Right lobe of liver (tissue), 6 donors: ENCODE measurements around the gene KCNK7. TPM values are rescaled to one million over a fixed set of nuclear protein-coding genes. Genes with fewer than 3 reads are reported as not detected.
A peak's percentile ranks its signal among the peaks of the same experiment; 100 is the strongest.
"Not testable (repeated sequence)": the region's sequence is repeated elsewhere in the genome, so short reads cannot be mapped to it uniquely, and the experiment has no call there.

Experiments
- ATAC-seq, 4 donors: fragments of 200-7000 bp; cut with Tn5 transposase; one replicate each; pipeline ENCODE4 v1.9.1; 2020; ENCODE audit warnings: mild to moderate bottlenecking in 4 of 4, moderate library complexity in 4 of 4
- DNase-seq, 3 donors: peaks; one replicate each; pipeline ENCODE4 v3.0.0-alpha.2; 2020
- H3K27ac ChIP-seq, 3 donors: fragments of 200-600 bp; one replicate each; pipeline ENCODE4 v1.8.0; 2022
- H3K27me3 ChIP-seq, 2 donors: fragments of 200-600 bp; one replicate each; pipeline ENCODE4 v1.8.0; 2022
- H3K36me3 ChIP-seq, 4 donors: fragments of 200-600 bp; sonication (generic) in 1 of 4; one replicate each; pipeline versions ENCODE4 v1.5.1 to v1.8.0; 2017 to 2022; ENCODE audit warnings: control low read depth in 1 of 4
- H3K4me1 ChIP-seq, 4 donors: fragments of 200-600 bp; sonication (generic) in 1 of 4; one replicate each; pipeline versions ENCODE4 v1.5.1 to v1.8.0; 2017 to 2022; ENCODE audit warnings: control low read depth in 1 of 4
- H3K4me3 ChIP-seq, 3 donors: fragments of 200-600 bp; one replicate each; pipeline ENCODE4 v1.8.0; 2022
- H3K9me3 ChIP-seq, 4 donors: fragments of 200-600 bp; sonication (generic) in 1 of 4; one replicate each; pipeline versions ENCODE4 v1.5.1 to v1.8.0; 2017 to 2022; ENCODE audit warnings: control low read depth in 1 of 4
- CTCF ChIP-seq, 4 donors: fragments of 200-600 bp in 3 of 4; fragments of 450-650 bp in 1 of 4; IDR thresholded peaks; one replicate each; pipeline versions ENCODE4 v1.5.1 to v1.8.0; 2016 to 2022; ENCODE audit warnings: antibody characterized with exemption in 4 of 4, mild to moderate bottlenecking in 2 of 4
- POLR2A ChIP-seq: fragments of 450-650 bp; IDR thresholded peaks from one replicate; pipeline ENCODE4 v1.6.1; 2017; ENCODE audit warnings: antibody characterized with exemption, mild to moderate bottlenecking
- WGBS: methylation state at CpG from one replicate; pipeline ENCODE4 v1.1.6; 2018; ENCODE audit warnings: low coverage, low lambda C conversion rate; ENCODE audit not compliant: insufficient coverage; ENCODE audit errors: missing lambda C conversion rate; 5-methylcytosine and 5-hydroxymethylcytosine counted together
- intact Hi-C, 2 donors: fragments of 100-400 bp; cut with DNase I; formaldehyde crosslinking; loops; one replicate each; pipeline versions ENCODE4 v1.11.2 to v1.14.1; 2022
- total RNA-seq, 6 experiments: library from RNA; depleted of rRNA in 2 of 6; stranded (reverse); fragments of >200 nt in 2 of 6; fragmentation: NEBNext Ultra II Directional in 3 of 6; extraction: Animal tissue kit (Norgen Biotek cat#: 25700) in 3 of 6; gene quantifications; one replicate each; pipeline versions ENCODE4 v1.1.0 to v1.2.4, GENCODE V29; 2016 to 2023
- donor health status: DM: no; HTN: yes; CAD: no.
- donor health status: DM: no; HTN: no; CAD: no.
- donor health status: DM: no; HTN: no; CAD: no.
- donor health status: DM: no; HTN: yes; CAD: no.
- donor health status: DM: no; HTN: yes; CAD: no.

The KCNK7 gene
- total RNA-seq, 6 experiments from 2014 or later: 0.31 TPM; not detected in 5

DNA sequence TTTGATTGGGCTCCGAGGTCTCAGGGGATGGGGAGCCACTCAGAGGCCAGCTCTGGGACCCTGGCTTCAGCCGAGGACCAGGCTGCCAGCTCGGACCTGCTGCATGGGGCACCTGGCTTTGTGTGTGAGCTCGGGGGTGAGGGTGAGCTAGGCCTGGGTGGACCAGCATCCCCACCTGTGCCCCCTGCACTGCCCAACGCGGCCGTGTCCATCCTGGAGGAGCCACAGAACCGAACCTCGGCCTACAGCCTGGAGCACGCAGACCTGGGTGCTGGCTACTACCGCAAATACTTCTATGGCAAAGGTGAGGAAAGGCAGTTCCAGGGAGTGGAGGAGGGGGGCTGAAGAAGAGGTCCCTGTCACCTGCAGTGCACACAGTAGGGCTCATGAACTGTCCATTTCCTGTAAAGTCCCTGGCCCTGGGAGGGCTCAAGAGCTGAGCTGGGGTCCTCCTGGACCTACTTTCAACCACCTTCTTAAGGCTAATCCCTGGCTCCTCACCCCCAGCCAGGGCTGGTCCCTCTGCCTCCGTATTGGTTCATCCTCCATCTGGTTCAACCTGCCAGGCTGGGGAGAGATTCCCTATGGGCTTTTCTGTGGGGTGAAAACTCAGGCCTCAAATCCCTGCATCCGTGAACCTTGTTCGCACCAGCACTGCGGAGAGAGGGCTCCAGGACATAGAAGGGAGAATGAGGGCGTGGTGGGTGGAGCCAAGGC lies 45.9 kb upstream of the KCNK7 start:
- no peaks in the 10 kb centered on the region for H3K27me3 ChIP-seq
- ATAC-seq (no peak), DNase-seq (peak in 1 of 3 donors; percentile 55)
- H3K4me3 ChIP-seq: peak overlapping the region; percentile 9 to 37 (median 23)
- whole genome bisulfite sequencing: 53% methylated on average over 2 of the region's 16 CpGs
- no peak for TF ChIP-seq CTCF (IDR thresholded peaks at IDR 0.05)
- no peak for TF ChIP-seq POLR2A
- H3K4me1 ChIP-seq: peaks cover 0 to 19% (median 7%) of the 10 kb centered on the region in 4 donors
- peak overlapping the region; percentile 10 to 85 (median 77) for H3K27ac ChIP-seq
- intact Hi-C loops: no loop called here
- H3K9me3 ChIP-seq: no peaks in the 10 kb centered on the region
- H3K36me3 ChIP-seq: peaks cover 0 to 2% (median under 1%) of the 10 kb centered on the region in 4 donors

DNA sequence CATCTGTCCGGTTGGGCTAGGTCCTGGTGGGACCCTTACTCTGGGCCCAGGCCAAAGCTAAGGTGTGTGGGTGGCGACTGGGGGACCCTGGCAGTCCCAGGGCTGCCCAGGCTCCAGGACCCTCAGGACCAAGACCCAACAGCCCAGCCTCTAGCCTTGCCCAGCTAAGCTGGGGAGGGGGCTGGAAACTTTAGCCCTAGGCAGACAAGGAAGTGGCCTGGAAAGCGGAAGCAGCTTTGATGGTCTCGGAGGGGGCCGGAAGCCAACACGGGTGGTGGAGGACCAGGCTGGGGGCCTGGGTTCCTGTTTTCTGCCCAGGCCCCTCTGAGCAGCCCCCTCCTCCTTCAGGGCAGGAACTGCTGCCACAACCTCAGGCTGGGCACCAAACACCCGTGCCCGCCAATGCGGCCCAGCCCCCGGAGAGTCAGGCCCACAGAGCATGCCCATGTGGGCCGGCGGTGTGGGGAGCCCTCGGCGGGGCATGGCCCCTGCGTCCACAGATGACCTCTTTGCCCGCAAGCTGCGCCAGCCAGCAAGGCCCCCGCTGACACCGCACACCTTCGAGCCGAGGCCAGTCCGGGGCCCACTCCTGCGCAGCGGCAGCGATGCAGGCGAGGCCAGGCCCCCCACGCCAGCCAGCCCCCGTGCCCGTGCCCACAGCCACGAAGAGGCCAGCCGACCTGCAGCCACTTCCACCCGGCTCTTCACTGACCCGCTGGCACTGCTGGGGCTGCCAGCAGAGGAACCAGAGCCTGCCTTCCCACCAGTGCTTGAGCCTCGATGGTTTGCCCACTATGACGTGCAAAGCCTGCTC lies 45.1 kb upstream of the KCNK7 start:
- DNase-seq (peak in 2 of 3 donors; percentile 66 to 76), ATAC-seq (peak; percentile 1 to 15 (median 4))
- Histone ChIP-seq H3K4me3 (peak overlapping the region; percentile 9 to 37 (median 23)), H3K27ac (peak overlapping the region; percentile 56 to 85 (median 77)), H3K4me1 (peaks cover 0 to 21% (median 7%) of the 10 kb centered on the region in 4 donors), H3K9me3 (no peaks in the 10 kb centered on the region), H3K36me3 (peaks cover 0 to 9% (median 1%) of the 10 kb centered on the region in 4 donors), H3K27me3 (no peaks in the 10 kb centered on the region)
- WGBS: 20% methylated on average over 1 of the region's 35 CpGs
- intact Hi-C loops: no loop called here
- TF ChIP-seq POLR2A (no peak), CTCF (IDR thresholded peaks at IDR 0.05) (no peak)

DNA sequence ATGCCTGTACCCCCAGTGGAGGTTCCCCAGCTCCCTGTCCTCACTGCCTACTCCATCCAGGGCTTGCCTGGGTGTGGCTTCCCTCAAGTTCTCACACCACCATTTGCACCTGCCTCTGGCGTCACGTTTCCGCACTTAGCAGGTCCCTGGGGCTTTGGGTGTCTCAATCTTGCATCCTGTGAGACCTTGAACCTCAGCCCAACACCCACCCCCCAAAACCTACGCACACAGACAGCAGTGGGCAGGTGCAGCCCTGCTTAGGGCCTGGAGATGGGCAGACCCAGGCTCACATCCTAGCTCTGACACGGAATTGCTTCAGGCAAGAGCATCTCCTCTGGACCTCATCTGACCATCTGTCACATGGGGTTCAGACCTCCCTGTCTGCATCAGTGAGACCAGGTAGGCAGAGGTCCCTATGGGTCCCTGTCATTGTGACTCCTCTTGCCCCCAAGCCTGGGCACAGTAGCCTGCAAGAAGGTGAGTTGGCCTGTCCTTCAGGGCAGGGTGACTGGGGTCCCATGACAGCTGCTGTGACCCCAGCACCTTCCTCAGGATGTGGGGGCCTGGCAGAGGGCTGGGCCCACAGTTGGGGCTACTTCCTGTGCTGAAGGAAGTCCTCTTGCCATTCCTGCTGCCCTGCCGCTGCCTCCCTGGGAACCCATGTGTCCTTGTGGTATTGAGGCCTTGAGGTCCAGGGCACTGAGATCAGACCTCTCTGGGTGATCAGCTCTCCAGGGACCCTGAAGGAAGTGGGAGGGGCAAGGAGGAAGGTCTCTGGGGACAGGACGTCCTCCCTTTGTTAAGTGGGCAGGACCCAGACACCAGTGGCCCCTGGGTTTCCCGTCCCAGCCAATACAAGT lies 44.3 kb upstream of the KCNK7 start:
- TF ChIP-seq POLR2A (no peak), CTCF (IDR thresholded peaks at IDR 0.05) (no peak)
- intact Hi-C loops: no loop called here

GRCh38 chr11:65639228-65639597 lies 43.6 kb upstream of the KCNK7 start:
- H3K9me3 ChIP-seq, intact Hi-C loops, H3K27me3 ChIP-seq, ATAC-seq, DNase-seq: not testable (repeated sequence)
- 73% methylated on average over 6 of the region's 9 CpGs for WGBS
- Histone ChIP-seq H3K36me3 (peaks cover 0 to 22% (median 11%) of the 10 kb centered on the region in 4 donors), H3K4me1 (peaks cover 0 to 21% (median 7%) of the 10 kb centered on the region in 4 donors), H3K4me3 (peak overlapping the region in 2 of 3 donors; percentile 58 to 65), H3K27ac (peak overlapping the region; percentile 76 to 80 (median 77))

More for the DNA sequence above, 44.3 kb upstream of the KCNK7 start:
- Histone ChIP-seq H3K27me3 (no peaks in the 10 kb centered on the region), H3K36me3 (peaks cover 0 to 17% (median 7%) of the 10 kb centered on the region in 4 donors), H3K9me3 (no peaks in the 10 kb centered on the region), H3K4me3 (peak overlapping the region in 2 of 3 donors; percentile 23 to 37), H3K4me1 (peaks cover 0 to 21% (median 7%) of the 10 kb centered on the region in 4 donors), H3K27ac (peak overlapping the region; percentile 56 to 85 (median 77))
- DNase-seq (no peak), ATAC-seq (peak; percentile 5 to 52 (median 15))
- 54% methylated on average over 3 of the region's 8 CpGs for WGBS
